ENCODE data around the gene SHISAL1.

The SHISAL1 gene

GRCh38 chr22:44261164-44261860, 51.4 kb downstream of the SHISAL1 start:
- FAIRE-seq (no peak), DNase-seq (ENCODE audit: insufficient read length) (no peak)
- TF ChIP-seq TAF1 (IDR thresholded peaks at IDR 0.05; ENCODE audit: borderline replicate concordance, low read depth, low read length) = no peak
- no peak for TF ChIP-seq POLR2AphosphoS5 (IDR thresholded peaks at IDR 0.05; ENCODE audit: low read depth, low read length)
- no peak for TF ChIP-seq POLR2A (IDR thresholded peaks at IDR 0.05; ENCODE audit: low read depth, low read length)

DNA sequence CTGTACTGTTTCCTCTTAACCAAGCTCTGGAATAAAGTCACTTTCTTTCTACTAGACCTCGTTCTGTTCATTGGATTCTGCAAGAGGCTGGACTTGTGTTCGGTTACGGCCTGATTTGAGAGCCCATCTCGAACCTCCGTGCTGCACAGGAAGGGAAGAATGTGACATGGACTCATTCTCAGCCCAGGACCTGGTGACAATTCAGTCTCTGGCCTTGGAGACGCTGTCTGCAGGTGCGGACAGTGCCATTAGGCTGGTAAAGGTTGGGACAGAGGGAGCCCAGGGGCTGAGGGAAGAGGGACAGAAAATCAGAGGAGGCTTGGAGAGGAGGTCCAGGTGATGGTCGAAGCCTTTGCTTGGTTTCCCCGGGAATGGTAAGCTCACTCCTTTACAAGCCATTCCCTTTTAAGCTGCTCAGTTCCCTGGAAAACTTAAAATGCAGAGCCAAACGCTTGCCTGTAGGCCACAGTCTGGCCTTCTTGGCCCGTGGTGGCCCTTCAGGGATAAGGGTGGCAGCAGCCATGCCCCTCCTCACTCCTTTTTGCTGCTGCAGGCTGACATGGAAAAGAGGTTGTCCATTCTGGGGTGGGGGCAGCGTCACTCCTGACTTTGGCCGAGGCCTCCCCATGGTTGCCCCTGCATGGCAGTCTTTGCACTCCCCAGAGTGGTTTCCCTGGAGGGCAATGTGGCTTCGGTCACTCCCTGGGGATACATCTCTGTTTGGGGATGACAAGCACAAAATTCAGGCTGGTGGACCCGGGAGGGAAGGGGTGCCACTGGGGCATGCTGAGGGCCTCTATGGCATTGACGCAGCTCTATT, 52.3 kb downstream of the SHISAL1 start:
- TF ChIP-seq TAF1 (IDR thresholded peaks at IDR 0.05; ENCODE audit: borderline replicate concordance, low read depth, low read length) = no peak
- no peak for TF ChIP-seq POLR2A (IDR thresholded peaks at IDR 0.05; ENCODE audit: low read depth, low read length)
- TF ChIP-seq POLR2AphosphoS5 (IDR thresholded peaks at IDR 0.05; ENCODE audit: low read depth, low read length) = no peak
- DNase-seq (ENCODE audit: insufficient read length) (no peak), FAIRE-seq (no peak)

DNA sequence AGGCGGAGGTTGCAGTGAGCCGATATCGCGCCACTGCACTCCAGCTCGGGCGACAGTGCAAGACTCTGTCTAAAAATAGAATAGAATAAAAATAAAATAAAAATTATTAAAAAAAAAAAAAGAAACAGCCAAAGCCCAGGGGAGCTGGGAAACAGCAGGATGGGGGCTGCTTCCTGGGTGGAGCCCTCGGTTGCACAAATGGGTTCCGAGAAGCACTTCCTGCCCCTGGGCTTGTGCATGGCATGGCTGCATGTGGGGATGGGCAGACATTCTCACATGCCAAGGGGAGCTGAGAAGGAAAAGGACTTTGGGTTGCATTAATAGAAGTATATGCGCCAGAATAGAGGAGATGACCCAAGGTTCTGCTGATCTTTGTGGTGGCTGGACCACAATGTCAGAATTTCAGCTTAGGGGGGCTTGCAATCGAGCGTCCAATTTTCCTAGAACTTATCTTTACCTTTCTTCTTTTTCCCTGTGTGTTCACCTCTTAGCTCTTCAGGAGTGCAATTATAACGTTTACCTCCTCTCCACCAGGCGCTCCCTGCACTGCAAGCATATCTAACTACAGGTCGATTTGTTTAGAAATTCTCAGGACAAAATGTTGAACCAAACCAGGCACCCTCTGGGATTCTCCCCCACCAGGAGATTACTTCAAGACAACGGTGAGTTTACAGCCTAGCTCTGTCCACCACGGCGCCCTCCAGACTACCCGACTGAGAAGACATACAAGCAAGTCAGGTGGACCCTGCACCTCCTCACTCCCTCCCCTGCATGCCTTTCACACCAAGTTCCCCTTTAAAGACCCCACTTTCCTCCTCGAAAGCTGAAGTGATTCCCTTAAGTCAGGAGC, 53.2 kb downstream of the SHISAL1 start:
- no peak for DNase-seq (ENCODE audit: insufficient read length)
- TF ChIP-seq POLR2A (IDR thresholded peaks at IDR 0.05; ENCODE audit: low read depth, low read length) (no peak), POLR2AphosphoS5 (IDR thresholded peaks at IDR 0.05; ENCODE audit: low read depth, low read length) (no peak), TAF1 (IDR thresholded peaks at IDR 0.05; ENCODE audit: borderline replicate concordance, low read depth, low read length) (no peak)
- no peak for FAIRE-seq

- TF ChIP-seq POLR2A (IDR thresholded peaks at IDR 0.05; ENCODE audit: low read depth, low read length) (no peak), POLR2AphosphoS5 (IDR thresholded peaks at IDR 0.05; ENCODE audit: low read depth, low read length) (no peak), TAF1 (IDR thresholded peaks at IDR 0.05; ENCODE audit: borderline replicate concordance, low read depth, low read length) (no peak)
- FAIRE-seq (no peak), DNase-seq (ENCODE audit: insufficient read length) (no peak)
These were observed 55.9 kb downstream of the SHISAL1 start for GRCh38 chr22:44256556-44257485.

DNA sequence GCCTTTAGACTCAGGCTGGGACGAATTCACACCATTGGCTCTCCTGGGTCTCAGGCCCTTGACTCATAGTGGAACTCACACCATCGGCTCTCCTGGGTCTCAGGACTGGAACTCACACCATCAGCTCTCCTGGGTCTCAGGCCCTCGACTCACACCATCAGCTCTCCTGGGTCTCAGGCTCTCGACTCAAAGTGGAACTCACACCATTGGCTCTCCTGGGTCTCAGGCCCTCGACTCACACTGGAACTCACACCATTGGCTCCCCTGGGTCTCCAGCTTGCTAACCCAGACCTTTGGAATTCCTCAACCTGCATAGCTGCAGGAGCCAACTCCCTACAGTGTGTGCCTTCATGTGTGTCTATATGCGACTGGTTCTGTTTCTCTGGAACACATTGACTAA, 56.7 kb downstream of the SHISAL1 start:
- DNase-seq (ENCODE audit: insufficient read length) (no peak), FAIRE-seq (no peak)
- TF ChIP-seq POLR2AphosphoS5 (IDR thresholded peaks at IDR 0.05; ENCODE audit: low read depth, low read length) (no peak), POLR2A (IDR thresholded peaks at IDR 0.05; ENCODE audit: low read depth, low read length) (no peak), TAF1 (IDR thresholded peaks at IDR 0.05; ENCODE audit: borderline replicate concordance, low read depth, low read length) (no peak)

GRCh38 chr22:44254811-44255210, 57.9 kb downstream of the SHISAL1 start:
- FAIRE-seq = no peak
- TF ChIP-seq POLR2AphosphoS5 (IDR thresholded peaks at IDR 0.05; ENCODE audit: low read depth, low read length) = no peak
- TF ChIP-seq POLR2A (IDR thresholded peaks at IDR 0.05; ENCODE audit: low read depth, low read length) = no peak
- TF ChIP-seq TAF1 (IDR thresholded peaks at IDR 0.05; ENCODE audit: borderline replicate concordance, low read depth, low read length) = no peak
- no peak for DNase-seq (ENCODE audit: insufficient read length)

DNA sequence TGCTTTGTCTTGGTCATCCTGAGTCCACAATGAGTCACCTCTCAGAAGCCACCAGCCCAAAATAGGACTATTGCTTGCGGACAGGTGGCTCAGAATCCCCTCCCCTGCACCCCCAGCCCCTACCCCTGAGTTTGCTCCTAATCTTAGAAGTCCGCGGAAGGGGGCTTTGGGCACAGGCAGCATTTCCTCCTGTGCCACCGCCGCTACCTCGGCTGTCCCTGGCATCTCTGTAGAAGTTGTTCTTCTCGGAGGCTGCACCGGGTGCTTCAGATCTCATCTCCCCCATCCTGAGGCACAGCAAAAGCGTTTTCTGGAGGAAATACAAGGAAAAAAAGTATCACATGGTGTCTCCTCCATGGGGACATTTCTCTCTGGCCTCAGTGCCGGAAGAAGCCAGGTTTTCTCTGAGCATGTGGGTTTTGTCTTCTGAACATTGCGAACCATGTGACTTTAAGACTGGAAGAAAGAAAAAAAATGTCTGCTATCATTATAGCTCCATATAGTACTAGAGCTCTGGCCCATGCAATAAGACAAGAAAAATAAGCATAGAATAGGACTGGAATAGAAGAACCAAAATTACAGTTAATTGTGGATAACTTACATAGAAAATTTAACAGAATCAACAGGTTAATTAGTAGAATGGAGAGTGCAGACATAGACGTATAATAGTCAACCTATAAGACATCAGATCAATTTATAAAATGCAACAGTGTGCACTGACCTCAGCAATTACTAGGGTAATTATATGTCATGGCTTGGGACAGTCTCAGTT, 63.2 kb downstream of the SHISAL1 start:
- TF ChIP-seq POLR2AphosphoS5 (IDR thresholded peaks at IDR 0.05; ENCODE audit: low read depth, low read length) (no peak), POLR2A (IDR thresholded peaks at IDR 0.05; ENCODE audit: low read depth, low read length) (no peak), TAF1 (IDR thresholded peaks at IDR 0.05; ENCODE audit: borderline replicate concordance, low read depth, low read length) (no peak)
- FAIRE-seq (no peak), DNase-seq (ENCODE audit: insufficient read length) (no peak)

DNA sequence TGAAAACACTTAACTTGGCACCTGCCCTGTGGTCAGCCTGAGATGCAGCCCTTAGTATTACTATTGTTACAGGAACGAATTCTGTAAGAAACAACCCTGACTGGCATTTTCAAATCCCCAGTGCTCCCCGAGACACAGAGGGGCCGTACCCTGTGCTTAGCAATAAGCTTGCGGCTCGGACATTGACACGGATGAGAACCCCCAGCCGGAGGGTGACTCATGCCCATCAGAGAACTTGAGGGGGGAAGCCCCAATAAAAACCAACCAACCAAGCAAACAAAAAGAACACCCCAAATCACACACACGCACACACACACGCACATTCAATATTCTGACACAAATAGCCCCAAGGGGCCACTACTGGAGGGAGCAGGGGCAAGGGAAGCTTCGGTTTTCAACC, 63.8 kb downstream of the SHISAL1 start:
- TF ChIP-seq TAF1 (IDR thresholded peaks at IDR 0.05; ENCODE audit: borderline replicate concordance, low read depth, low read length) = no peak
- TF ChIP-seq POLR2A (IDR thresholded peaks at IDR 0.05; ENCODE audit: low read depth, low read length) = no peak
- no peak for TF ChIP-seq POLR2AphosphoS5 (IDR thresholded peaks at IDR 0.05; ENCODE audit: low read depth, low read length)
- FAIRE-seq (no peak), DNase-seq (ENCODE audit: insufficient read length) (no peak)

DNA sequence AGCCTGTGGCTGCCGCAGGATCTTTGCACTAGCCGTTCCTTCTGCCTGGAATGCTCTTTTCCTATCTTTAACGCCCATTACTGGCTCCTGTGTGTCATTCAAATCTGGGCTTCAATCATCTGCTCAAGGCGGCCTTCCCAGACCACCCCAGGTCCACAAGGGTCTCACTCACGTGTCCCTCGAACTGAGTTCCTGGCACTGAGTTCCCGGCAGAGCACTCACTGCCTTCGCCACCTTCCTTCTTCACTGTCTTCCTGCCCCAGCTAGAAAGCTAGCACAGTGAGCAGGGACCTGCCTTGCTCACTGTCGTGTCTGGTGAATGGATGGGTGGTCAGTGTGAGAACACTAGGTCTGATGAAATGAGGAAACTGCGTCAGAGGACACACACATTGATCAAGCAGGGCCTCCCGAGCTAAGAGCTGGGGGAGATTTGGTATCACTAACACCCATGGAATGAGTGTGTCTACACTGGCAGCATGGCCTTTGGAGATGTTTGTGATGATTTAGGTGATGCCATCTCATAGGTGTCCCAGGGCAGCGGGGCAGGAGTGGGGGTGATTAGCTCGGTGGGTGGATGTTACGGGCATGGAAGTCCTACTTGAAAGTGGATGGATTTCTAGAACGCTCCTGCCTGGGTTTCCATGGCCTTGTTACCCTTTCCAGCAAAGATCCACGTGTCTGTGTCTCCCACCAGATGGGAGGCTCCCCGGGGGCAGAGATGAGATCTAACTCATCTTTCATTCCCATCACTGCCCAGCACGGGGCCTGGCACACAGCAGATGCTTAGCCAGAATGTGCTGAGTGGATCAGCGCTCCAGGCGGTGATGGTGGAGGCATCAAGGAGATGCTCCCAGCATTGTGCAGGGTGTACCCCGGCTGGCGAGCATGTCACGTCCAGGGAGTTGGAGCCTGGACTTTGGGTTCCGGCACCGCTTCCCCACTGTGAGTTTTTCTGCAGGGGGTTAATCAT, 64.5 kb downstream of the SHISAL1 start:
- TF ChIP-seq POLR2A (IDR thresholded peaks at IDR 0.05; ENCODE audit: low read depth, low read length) = no peak
- TF ChIP-seq POLR2AphosphoS5 (IDR thresholded peaks at IDR 0.05; ENCODE audit: low read depth, low read length) = no peak
- TF ChIP-seq TAF1 (IDR thresholded peaks at IDR 0.05; ENCODE audit: borderline replicate concordance, low read depth, low read length) = no peak
- FAIRE-seq (no peak), DNase-seq (ENCODE audit: insufficient read length) (no peak)
